ENCODE results near the gene PRSS36.

DNA sequence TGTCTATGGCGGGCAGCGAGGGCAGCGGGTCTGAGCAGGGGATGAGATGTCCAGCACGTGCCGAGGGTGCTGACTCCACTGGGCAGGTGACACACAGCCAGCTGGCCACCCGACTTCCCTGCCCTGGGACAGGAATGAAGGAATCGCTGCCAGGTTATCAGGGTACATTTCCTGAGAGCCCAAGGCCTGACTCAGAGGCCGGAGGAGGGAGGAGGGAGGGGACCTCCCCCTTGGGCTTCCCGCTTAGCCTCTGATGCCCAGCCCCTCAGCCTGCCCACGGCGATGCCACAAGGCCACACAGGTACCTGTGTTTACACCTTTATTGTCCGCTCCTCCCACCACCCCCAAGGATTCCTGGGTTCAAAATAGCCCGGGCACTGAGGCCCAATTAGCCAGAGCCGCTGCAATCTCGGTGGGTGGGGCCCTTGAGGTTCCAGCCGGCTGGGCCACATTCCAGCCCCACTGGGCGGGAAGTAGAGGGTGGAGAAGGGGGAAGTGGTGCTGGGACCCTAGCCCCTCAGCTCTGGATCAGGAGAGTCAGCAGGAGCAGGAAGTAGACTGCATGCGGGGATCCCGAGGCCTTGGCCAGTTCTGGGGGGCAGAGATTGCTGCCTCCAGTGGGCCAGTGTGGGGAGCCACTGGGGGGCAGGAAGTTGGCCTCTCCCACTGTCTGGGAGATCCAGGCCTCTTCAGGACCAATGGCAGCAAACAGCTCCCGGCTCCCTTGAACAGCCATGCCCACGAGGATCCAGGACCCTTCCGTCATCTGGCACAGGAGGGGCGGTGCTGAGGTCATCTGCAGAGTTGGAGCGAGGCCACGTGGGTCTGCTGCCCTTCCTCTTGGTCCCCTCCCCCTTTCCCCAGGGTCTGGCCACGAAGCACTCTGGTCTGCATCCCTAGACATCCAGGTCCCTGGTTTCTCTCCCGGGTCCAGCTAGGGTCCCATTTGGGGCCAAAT, 11.0 kb downstream of the PRSS36 start:
- TF ChIP-seq POLR2AphosphoS5 (IDR thresholded peaks at IDR 0.05; ENCODE audit: low read depth, low read length) (no peak), TAF1 (IDR thresholded peaks at IDR 0.05; ENCODE audit: borderline replicate concordance, insufficient read depth, low read length) (no peak), SIN3A (IDR thresholded peaks at IDR 0.05; ENCODE audit: borderline replicate concordance, insufficient read depth, low read length) (no peak)

Measured in PFSK-1 (cell line).